PFSK-1 (cell line): ENCODE results near the gene PSMD4.

ENCODE experiments used
- POLR2AphosphoS5 ChIP-seq: IDR thresholded peaks from 2 replicates; pipeline ENCODE4 v1.6.1; 2012; ENCODE audit warnings: low read depth, mild to moderate bottlenecking, control low read depth, low read length, moderate library complexity
- REST ChIP-seq, 2 experiments: IDR thresholded peaks; 2 replicates each; pipeline versions ENCODE4 v1.6.1 to v1.8.0; 2011 to 2012; ENCODE audit warnings: low read depth in 2 of 2, low read length in 2 of 2, control low read depth in 1 of 2, inconsistent platforms in 1 of 2, mild to moderate bottlenecking in 1 of 2, moderate library complexity in 1 of 2; ENCODE audit not compliant: insufficient read depth in 1 of 2
- TAF1 ChIP-seq: IDR thresholded peaks from 2 replicates; pipeline ENCODE4 v1.6.1; 2012; ENCODE audit warnings: low read length, control low read depth, borderline replicate concordance; ENCODE audit not compliant: insufficient read depth

- TF ChIP-seq POLR2AphosphoS5 (no peak), TAF1 (no peak), REST (IDR thresholded peaks at IDR 0.05; ENCODE audit: insufficient read depth in 1 of 2, low read depth in 2 of 2, low read length in 2 of 2) (no peak)
These were observed 13.2 kb downstream of the PSMD4 start for GRCh38 chr1:151267760-151268159.
